Measurements from ENCODE around the gene ING3.

DNA sequence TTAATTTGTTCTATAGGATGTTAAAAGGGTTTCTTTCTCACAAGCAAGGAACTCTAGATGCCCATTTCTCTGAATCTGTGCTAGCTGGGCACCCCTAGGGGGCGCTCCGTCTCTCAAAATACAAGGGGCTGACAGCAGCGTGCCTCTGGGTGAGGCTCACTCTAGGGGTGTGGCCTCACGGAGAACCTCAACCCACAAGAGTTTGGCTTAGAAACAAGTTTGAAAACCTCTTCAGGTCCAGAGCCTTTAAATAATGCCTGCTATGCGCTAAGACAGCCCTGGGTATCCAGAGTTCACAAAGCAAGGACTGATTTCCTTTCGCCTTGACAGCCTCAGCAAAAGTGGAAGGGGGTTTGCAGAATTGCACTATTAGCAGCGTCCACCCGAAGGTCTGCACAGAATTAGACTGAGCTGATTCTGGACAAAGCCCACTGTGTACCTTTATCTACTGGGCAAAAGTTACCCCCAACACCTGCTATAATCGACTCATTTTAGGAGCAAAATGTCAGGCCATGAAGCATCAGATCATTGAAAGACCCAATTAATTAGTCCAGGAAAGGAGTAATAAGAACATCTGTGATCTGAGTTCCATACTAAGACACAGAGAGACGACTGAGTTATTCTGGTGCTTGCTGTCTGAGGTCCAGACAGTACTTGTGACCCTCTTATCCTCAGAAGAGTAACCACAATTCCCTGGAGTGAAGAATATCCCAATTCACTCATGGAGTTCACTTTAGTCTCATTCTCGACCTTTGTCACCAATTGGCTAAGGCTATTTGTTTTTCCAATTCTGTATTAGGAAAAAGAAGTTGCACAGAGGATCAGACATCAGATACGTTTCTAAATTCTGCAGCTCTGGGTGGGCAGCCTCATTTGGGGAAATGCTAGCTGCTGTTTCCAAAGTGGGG lies 37.4 kb downstream of the ING3 start:
- TF ChIP-seq, protein P1, sequence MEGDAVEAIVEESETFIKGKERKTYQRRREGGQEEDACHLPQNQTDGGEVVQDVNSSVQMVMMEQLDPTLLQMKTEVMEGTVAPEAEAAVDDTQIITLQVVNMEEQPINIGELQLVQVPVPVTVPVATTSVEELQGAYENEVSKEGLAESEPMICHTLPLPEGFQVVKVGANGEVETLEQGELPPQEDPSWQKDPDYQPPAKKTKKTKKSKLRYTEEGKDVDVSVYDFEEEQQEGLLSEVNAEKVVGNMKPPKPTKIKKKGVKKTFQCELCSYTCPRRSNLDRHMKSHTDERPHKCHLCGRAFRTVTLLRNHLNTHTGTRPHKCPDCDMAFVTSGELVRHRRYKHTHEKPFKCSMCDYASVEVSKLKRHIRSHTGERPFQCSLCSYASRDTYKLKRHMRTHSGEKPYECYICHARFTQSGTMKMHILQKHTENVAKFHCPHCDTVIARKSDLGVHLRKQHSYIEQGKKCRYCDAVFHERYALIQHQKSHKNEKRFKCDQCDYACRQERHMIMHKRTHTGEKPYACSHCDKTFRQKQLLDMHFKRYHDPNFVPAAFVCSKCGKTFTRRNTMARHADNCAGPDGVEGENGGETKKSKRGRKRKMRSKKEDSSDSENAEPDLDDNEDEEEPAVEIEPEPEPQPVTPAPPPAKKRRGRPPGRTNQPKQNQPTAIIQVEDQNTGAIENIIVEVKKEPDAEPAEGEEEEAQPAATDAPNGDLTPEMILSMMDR (IDR thresholded peaks at IDR 0.05), result peak; percentile 90 to 100 (median 98)
- peak in 1 of 2 donors; percentile 26 for TF ChIP-seq POLR2A (IDR thresholded peaks at IDR 0.05)

Data from heart left ventricle (tissue), 13 donors.